Measurements from ENCODE around the gene DIDO1.

DIDO1 gene

DNA sequence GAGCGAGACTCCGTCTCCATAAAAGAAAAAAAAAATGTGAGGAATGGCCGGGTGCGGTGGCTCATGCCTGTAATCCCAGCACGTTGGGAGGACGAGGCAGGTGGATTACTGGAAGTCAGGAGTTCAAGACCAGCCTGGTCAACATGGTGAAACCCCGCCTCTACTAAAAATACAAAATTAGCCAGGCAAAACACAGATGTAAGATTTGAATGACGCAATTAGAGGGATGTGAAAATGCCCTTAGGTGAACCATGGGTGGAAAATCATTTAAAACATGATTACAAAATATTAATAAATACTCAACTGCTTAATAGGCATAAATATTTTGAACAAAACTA is 88.5 kb downstream of the DIDO1 start:
- no peak for DNase-seq (ENCODE audit: low read depth in 3 of 3, low spot score in 1 of 3)

DNA sequence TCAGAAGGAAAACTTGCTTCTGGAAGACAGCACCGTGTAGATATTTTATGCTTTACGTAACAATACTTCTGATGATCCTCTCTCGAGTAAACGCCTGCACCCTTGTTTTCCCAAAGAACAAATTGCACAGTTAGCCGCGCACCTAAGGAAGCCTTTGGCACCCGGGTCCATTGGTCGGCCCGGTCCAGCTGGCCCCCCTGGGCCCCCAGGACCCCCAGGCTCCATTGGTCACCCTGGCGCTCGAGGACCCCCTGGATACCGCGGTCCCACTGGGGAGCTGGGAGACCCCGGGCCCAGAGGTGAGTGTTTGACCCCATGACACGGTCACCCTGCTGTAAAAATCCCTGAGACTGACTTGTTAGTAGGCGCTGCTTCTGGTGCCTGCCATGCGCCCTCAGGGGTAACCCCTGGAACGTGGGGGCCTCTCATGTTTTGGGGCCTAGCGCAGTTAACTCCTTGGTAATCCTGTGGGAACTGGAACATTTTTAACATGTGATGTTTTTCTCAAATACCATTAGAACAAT is 89.3 kb downstream of the DIDO1 start:
- no peak for DNase-seq (ENCODE audit: low read depth in 3 of 3, low spot score in 1 of 3)

DNA sequence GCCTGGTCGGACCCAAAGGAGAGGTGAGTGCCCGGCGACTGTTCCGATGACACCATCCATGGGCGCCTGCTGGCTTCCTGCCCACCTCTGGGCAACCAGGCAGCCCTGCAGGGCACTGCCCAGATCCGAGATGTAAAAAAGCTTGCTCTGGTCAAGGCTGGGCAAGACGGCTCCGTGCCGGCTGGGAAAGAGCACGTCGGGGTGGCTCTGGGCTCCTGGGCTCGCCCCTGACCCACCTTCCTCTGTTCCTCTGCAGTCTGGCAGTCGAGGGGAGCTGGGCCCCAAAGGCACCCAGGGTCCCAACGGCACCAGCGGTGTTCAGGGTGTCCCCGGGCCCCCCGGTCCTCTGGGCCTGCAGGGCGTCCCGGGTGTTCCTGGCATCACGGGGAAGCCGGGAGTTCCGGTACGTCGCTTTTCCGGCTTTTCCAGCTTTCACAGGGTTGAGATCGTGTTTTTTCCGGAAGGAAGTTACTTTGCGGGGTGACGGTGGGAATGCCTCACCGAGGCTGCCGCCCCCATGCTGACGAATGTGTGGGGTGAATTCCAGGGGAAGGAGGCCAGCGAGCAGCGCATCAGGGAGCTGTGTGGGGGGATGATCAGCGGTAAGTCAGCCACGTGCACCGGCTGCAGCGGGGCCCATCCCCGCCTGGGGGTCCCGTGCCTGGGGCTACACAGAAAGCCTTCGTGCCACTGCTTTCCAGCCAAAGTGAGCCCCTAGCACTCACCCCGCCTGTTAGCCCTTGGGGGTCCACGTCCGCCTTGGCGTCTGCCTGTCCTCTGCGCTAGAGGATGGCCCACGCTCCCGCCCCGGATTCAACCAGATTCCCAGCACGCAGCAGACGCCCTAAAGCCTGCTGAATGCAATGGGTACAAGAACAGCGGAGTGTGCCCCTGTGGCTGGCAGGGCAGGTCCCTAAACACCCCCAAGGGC is 90.1 kb downstream of the DIDO1 start:
- DNase-seq (ENCODE audit: low read depth in 3 of 3, low spot score in 1 of 3) = no peak

DNA sequence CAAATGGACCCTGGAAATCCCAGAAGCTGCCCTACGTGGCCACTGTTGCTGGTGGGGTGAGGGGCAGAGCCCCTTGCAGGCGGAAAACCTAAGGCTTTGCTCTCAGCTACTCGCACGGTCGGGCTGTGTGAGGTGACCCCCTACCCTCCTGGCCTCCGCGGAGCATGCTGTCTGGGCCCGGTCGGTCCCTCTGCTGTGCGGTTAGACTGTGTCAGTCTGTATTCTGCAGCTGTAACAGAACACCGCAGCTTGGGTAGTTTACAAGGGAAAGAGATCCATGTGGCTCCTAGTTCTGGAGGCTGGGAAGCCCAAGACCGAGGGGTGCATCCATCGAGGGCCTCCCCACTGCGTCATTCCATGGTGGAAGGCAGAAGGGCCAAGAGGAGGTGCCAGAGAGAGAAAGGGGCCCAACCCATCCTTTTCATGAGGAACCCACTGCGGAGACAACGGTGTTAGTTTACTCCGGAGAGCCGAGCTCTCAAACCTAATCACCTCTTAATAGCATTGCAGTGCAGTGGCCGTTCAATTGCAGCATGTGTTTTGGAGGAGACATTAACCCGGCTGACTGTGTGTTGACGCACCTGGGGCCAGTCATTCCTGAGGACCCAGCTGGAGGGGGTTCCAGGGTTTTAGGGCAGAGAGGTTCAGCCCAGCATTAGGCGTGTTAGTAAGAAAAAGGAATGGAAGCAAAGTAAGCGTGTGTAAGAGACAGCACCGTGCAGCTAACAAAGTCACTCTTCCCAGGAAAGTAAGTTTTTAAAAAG is 91.2 kb downstream of the DIDO1 start:
- no peak for DNase-seq (ENCODE audit: low read depth in 3 of 3, low spot score in 1 of 3)

DNA sequence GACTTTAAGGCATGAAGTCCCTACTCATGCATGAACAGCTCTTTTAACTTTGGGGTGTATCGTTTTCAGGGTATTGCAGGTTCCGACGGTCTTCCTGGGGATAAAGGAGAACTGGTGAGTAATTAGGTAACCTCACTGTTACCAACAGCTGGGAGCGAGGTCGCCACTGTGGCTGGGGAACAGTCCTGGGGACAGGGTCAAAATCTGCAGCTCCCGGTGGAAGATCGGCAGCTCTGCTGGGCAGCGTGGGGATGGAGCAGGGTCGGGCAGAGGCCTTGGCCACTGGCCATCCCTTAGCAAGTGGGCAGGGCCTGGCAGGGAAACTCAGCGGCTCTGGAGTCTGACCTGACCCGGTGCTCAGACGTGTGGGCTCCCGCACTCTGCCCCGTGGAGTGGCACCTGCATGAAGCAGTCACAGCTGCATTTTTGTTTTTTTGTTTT is 93.3 kb downstream of the DIDO1 start:
- no peak for DNase-seq (ENCODE audit: low read depth in 3 of 3, low spot score in 1 of 3)

DNA sequence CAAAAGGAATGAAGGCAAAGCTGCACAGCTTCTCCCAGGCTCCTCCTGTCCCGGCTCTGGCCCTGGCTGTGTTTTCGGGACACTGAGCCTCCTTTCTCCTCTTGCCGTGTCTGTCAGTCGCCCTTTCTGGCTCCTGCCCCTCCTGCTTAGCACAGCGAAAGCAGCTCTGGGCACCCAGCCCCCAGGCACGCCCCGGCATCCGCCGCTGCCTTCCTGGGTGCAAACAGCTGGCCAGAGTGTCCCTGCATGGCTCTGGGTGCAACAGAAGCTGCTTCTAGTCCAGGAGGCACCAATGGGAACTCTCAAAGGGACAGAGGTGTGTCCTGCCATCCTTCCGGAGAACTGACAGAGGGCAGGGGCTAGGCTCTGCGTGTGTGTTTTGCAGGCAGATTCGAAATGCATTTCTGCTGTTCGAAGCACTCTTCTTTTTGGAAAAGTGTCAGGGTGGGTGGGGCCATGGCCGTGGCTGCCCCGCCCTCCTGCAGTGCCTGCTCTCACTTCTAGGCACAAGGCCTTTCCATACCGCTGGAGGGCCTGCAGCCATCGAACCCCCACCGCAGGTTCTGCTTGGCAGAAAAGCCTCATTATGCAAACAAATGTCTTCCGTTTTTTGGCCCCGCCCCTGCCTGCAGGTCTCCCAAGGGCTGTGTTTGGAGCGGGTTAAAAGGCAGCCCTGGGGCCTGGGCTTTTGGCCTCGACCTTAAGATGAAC is 93.9 kb downstream of the DIDO1 start:
- no peak for DNase-seq (ENCODE audit: low read depth in 3 of 3, low spot score in 1 of 3)

DNA sequence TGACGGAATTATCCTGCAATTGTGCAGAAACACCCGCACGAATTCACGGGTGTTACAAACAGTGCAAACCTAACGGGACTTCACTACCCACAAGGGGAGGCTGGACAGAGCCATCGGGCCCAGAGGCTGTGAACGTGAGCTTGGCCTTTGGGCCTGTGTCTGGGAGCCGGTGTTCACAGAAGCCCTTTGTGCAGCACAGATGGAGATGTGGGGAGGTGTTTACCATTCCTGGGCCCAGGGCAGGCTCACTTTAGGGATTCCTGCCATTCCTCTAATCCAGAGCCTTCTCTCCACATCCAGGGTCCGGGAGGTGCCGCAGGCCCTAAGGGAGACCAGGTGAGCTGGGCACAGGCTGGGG is 94.5 kb downstream of the DIDO1 start:
- DNase-seq (ENCODE audit: low read depth in 3 of 3, low spot score in 1 of 3) = no peak

DNA sequence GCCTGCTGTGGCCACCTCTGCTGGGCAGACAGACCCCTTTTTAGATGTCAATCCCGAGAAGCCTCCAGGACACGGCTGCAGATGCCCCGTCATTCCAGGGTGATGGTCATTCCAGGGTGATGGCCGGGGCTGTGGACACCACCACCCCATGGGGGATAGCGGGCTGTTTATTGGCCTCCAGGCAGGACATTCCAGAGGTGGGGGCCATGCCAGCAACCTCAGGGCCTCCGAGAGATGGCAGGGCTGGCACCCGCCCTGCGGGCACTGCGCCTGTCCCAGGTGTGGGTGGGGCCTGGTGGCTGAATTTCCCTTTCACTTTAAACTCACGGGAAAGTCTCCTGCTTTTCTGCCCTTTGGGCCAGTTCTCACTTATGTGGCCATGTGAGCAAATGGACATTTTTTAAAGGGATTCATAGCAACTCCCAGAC is 94.9 kb downstream of the DIDO1 start:
- DNase-seq (ENCODE audit: low read depth in 3 of 3, low spot score in 1 of 3) = no peak

DNA sequence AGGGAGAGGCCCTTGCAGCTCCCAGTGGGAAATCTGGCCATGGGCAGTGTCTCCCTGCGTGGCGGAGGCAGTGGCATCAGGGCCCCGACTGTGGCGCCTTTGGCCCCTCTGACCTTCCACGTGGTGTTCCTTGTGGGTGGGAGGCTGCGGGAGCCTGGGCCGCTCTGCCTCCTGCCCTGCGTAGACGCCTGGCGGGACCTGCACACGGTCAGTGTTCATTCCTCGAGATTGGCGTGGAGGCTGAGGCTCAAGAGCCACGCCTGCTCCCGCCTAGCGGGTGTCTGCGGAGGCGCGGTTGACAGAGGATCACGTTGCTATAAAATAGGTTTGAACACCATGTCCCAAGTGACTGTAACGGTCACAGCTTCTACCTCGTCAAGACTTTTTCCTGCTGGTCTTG is 95.5 kb downstream of the DIDO1 start:
- no peak for DNase-seq (ENCODE audit: low read depth in 3 of 3, low spot score in 1 of 3)

DNA sequence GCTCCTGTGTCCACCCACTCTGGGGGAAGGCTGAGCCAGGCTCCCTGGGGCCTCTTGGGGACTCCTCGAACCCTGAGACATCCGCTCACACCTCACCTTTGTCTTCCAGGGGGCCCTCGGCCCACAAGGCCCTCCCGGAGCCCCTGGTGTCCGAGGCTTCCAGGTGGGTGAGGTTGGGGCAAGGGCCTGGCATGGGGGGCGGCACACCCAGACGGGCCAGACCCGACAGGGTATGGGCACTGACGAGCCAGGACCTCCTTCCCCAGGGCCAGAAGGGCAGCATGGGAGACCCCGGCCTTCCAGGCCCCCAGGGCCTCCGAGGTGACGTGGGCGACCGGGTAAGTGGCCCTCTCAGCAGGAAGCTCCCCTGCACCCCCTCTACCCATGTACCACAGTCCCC is 96.1 kb downstream of the DIDO1 start:
- no peak for DNase-seq (ENCODE audit: low read depth in 3 of 3, low spot score in 1 of 3)

DNA sequence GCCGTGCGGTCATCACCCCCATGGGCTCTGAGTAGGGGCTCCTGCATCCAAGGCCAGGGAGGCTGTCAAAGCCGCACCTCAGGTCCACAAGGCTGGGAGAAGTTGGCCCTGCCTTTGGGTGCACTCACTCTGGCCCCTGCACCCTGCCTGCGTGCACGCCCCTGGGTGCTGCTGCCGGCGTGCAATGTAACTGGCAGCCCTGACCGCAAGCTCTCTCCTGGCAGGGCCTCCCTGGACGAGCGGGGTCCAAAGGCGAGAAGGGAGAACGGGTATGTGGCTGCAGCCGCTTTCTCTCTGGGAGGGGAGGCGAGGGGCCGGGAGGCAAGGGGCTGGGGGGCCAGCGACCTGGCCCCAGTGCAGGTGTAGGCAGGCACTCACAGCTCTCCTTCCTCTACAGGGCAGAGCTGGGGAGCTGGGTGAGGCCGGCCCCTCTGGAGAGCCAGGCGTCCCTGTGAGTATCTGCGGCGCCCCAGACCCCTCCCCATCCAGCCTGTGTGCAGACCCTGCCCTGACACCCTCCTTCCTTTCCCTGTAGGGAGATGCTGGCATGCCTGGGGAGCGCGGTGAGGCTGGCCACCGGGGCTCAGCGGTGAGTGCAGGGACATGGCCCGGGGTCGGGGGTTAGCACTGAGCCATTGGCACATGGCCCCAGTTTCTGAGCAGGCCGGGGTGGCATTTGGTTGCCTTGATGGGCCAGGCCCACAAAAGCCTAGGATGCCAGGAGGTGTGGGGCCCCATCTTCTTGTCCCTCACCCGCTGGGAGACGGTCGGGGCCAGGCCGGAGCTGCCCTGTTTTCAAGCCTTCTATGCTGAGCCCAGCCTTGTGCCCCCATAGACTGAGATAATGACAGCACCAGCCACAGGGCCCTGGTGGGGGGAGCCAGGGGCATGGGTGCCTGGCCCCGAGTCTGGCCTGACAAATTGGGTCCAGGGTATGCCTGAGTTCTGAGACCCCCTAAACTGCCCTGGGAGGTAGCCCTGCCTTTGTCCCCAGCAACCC is 96.8 kb downstream of the DIDO1 start:
- DNase-seq (ENCODE audit: low read depth in 3 of 3, low spot score in 1 of 3) = no peak

DNA sequence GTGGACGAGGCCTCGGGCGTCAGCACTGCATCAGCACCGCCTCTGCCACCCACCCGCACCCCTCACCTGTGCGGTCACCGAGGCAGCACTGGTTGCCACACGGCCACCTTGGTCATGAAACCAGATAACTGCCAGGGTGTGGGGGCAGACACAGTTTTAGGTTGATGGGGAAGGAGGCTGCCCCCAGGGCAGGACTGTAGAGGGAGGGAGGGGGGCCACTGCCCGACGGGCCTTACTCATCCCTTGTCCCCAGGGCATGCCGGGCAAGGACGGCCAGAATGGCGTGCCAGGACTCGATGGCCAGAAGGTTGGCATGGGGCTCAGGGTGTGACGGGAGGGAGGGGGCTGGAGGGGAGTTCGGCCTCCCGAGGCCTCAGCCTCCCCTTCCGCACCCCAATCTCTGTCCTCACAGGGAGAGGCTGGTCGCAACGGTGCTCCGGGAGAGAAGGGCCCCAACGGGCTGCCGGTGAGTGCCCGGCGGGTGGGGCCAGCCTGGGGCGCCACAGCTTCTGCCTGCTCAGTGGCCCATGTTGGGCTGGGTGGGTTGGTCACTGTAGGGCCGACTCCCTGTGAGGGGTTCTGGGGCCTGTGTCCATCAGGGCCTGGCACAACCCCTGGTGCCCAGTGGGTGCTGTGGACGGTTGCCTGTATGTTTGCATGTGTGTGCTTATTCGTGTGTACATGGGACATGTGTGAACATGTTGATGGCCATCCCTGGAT is 97.6 kb downstream of the DIDO1 start:
- no peak for DNase-seq (ENCODE audit: low read depth in 3 of 3, low spot score in 1 of 3)

DNA sequence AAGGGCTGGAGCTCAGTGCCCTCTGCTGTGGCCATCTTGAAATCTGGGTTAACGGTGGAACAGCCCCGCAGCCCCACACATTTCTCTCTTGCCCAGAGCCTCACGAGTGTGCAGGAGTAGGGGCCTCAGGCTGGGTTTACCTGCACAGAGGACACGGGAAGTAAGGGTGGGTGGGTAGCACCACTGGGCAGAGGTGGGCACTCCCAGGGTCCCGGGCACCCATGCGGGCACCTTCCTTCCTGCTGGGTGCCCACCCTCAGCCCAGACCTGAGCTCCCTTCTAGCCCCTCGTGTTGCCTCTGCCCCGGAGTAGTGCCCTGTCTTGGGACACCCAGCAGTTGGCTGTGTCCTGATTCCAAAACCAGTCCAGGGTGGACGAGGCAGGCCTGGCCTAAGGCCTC is 98.3 kb downstream of the DIDO1 start:
- DNase-seq (ENCODE audit: low read depth in 3 of 3, low spot score in 1 of 3) = no peak

Data from stimulated activated CD4-positive, alpha-beta T cell treated with anti-CD3 and anti-CD28 coated beads, TNF-alpha, amount 100 ng/mL, for 1 hour (primary cell).